Measurements from ENCODE around the gene CCDC9. TPM values are rescaled to one million over a fixed set of nuclear protein-coding genes. Genes with fewer than 3 reads are reported as not detected.

CCDC9 gene
- total and polyA plus RNA-seq, 2 of the 13 experiments (the other 11 are each of a cell fraction or from before 2014, with no cell fraction given), result 2.9 to 6.3 TPM

DNA sequence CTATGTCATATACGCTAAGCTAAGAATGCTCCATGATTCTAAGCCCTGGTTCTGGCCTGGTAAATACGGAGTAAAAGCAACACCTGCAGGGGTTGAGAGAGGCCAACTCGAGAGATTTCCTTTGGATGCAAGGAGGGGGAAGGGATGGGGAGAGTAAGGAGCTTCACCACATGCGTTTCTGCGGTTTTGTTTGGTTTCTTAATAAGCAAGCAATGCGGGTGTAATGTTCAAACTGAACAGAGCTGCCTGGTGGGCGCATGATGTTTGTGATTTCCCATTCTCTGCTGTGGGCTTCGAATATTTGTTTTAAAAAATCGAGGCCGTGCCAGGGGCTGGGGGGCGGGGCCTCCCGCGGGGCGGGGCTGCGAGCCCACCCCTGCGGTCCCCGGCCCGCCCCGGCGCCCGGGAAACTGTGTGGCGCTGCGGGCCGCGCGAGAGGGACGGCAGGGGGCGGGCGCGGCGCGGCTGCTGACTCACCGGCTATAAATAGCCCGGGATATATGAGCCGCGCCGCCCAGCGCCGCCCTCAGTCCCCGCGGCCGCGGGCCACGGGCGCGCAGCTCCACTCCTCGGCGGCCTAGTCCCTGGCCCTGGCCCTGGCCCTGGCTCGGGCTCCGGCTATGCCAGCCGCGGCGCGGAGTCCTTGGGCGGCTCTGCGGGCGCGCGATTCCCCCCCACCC lies 30.4 kb upstream of the CCDC9 start (continued):
- TF ChIP-seq, protein P1, sequence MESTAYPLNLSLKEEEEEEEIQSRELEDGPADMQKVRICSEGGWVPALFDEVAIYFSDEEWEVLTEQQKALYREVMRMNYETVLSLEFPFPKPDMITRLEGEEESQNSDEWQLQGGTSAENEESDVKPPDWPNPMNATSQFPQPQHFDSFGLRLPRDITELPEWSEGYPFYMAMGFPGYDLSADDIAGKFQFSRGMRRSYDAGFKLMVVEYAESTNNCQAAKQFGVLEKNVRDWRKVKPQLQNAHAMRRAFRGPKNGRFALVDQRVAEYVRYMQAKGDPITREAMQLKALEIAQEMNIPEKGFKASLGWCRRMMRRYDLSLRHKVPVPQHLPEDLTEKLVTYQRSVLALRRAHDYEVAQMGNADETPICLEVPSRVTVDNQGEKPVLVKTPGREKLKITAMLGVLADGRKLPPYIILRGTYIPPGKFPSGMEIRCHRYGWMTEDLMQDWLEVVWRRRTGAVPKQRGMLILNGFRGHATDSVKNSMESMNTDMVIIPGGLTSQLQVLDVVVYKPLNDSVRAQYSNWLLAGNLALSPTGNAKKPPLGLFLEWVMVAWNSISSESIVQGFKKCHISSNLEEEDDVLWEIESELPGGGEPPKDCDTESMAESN (CRISPR knock-in tag; conservative IDR thresholded peaks at IDR 0.05), result 0 out of 2 replicates have a peak, but pooled peaks have one; percentile 44
- TF ChIP-seq ZNF713 (CRISPR knock-in tag; IDR thresholded peaks at IDR 0.05), result no peak
- no peak for TF ChIP-seq RBAK (CRISPR knock-in tag; IDR thresholded peaks at IDR 0.05)
- peak; percentile 83 for TF ChIP-seq KDM2A (CRISPR knock-in tag; IDR thresholded peaks at IDR 0.05; ENCODE audit: borderline replicate concordance, low read depth)
- TF ChIP-seq SRSF1 (optimal IDR thresholded peaks at IDR 0.05; ENCODE audit: low read depth, low read length), result peak; percentile 59
- TF ChIP-seq ZNF432 (CRISPR knock-in tag; IDR thresholded peaks at IDR 0.05; ENCODE audit: borderline replicate concordance), result no peak
- 0 out of 2 replicates have a peak, but pooled peaks have one; percentile 15 for TF ChIP-seq ZSCAN25 (CRISPR knock-in tag; IDR thresholded peaks at IDR 0.05)
- TF ChIP-seq, protein P2, sequence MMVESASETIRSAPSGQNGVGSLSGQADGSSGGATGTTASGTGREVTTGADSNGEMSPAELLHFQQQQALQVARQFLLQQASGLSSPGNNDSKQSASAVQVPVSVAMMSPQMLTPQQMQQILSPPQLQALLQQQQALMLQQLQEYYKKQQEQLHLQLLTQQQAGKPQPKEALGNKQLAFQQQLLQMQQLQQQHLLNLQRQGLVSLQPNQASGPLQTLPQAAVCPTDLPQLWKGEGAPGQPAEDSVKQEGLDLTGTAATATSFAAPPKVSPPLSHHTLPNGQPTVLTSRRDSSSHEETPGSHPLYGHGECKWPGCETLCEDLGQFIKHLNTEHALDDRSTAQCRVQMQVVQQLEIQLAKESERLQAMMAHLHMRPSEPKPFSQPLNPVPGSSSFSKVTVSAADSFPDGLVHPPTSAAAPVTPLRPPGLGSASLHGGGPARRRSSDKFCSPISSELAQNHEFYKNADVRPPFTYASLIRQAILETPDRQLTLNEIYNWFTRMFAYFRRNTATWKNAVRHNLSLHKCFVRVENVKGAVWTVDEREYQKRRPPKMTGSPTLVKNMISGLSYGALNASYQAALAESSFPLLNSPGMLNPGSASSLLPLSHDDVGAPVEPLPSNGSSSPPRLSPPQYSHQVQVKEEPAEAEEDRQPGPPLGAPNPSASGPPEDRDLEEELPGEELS (CRISPR knock-in tag; IDR thresholded peaks at IDR 0.05), result peak; percentile 35; the same call in 1 of the 2 replicates
- TF ChIP-seq, protein P3, sequence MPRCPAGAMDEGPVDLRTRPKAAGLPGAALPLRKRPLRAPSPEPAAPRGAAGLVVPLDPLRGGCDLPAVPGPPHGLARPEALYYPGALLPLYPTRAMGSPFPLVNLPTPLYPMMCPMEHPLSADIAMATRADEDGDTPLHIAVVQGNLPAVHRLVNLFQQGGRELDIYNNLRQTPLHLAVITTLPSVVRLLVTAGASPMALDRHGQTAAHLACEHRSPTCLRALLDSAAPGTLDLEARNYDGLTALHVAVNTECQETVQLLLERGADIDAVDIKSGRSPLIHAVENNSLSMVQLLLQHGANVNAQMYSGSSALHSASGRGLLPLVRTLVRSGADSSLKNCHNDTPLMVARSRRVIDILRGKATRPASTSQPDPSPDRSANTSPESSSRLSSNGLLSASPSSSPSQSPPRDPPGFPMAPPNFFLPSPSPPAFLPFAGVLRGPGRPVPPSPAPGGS (CRISPR knock-in tag; IDR thresholded peaks at IDR 0.05), result peak; percentile 78; the same call in 1 of the 2 replicates
- TF ChIP-seq, protein P4, sequence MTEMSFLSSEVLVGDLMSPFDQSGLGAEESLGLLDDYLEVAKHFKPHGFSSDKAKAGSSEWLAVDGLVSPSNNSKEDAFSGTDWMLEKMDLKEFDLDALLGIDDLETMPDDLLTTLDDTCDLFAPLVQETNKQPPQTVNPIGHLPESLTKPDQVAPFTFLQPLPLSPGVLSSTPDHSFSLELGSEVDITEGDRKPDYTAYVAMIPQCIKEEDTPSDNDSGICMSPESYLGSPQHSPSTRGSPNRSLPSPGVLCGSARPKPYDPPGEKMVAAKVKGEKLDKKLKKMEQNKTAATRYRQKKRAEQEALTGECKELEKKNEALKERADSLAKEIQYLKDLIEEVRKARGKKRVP (CRISPR knock-in tag; IDR thresholded peaks at IDR 0.05), result peak in 1 of 2 experiments; percentile 69; a peak in 1 of 4 replicates
- TF ChIP-seq, protein P5, sequence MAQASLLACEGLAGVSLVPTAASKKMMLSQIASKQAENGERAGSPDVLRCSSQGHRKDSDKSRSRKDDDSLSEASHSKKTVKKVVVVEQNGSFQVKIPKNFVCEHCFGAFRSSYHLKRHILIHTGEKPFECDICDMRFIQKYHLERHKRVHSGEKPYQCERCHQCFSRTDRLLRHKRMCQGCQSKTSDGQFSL (CRISPR knock-in tag; IDR thresholded peaks at IDR 0.05), result 0 out of 2 replicates have a peak, but pooled peaks have one; percentile 80
- no peak for TF ChIP-seq TCF12 (IDR thresholded peaks at IDR 0.05)
- TF ChIP-seq TCF12 (CRISPR knock-in tag; IDR thresholded peaks at IDR 0.05), result no peak; the same call in 1 of the 2 replicates
- TF ChIP-seq, protein P6, sequence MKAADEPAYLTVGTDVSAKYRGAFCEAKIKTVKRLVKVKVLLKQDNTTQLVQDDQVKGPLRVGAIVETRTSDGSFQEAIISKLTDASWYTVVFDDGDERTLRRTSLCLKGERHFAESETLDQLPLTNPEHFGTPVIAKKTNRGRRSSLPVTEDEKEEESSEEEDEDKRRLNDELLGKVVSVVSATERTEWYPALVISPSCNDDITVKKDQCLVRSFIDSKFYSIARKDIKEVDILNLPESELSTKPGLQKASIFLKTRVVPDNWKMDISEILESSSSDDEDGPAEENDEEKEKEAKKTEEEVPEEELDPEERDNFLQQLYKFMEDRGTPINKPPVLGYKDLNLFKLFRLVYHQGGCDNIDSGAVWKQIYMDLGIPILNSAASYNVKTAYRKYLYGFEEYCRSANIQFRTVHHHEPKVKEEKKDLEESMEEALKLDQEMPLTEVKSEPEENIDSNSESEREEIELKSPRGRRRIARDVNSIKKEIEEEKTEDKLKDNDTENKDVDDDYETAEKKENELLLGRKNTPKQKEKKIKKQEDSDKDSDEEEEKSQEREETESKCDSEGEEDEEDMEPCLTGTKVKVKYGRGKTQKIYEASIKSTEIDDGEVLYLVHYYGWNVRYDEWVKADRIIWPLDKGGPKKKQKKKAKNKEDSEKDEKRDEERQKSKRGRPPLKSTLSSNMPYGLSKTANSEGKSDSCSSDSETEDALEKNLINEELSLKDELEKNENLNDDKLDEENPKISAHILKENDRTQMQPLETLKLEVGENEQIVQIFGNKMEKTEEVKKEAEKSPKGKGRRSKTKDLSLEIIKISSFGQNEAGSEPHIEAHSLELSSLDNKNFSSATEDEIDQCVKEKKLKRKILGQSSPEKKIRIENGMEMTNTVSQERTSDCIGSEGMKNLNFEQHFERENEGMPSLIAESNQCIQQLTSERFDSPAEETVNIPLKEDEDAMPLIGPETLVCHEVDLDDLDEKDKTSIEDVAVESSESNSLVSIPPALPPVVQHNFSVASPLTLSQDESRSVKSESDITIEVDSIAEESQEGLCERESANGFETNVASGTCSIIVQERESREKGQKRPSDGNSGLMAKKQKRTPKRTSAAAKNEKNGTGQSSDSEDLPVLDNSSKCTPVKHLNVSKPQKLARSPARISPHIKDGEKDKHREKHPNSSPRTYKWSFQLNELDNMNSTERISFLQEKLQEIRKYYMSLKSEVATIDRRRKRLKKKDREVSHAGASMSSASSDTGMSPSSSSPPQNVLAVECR (CRISPR knock-in tag; IDR thresholded peaks at IDR 0.05; ENCODE audit: borderline replicate concordance), result peak; percentile 80
- peak; percentile 60 for TF ChIP-seq THAP11 (CRISPR knock-in tag; IDR thresholded peaks at IDR 0.05)
- peak; percentile 95 for TF ChIP-seq POLR2AphosphoS5 (IDR thresholded peaks at IDR 0.05; ENCODE audit: low read depth, low read length)
- TF ChIP-seq HHEX (CRISPR knock-in tag; IDR thresholded peaks at IDR 0.05), result no peak
